Measurements from ENCODE around the gene SLC25A30. TPM values are rescaled to one million over a fixed set of nuclear protein-coding genes. Genes with fewer than 3 reads are reported as not detected.

The SLC25A30 gene
- total RNA-seq, 1 experiment from 2014 or later: 6.3 TPM

GRCh38 chr13:45413826-45414307 is 4.3 kb downstream of the SLC25A30 start:
- Histone ChIP-seq H3K9ac (ENCODE audit: extremely low read depth, insufficient read length, low read length) (no peak overlapping the region), H2BK15ac (ENCODE audit: low read depth, low read length) (no peak overlapping the region), H3K79me1 (ENCODE audit: insufficient read depth, low read depth, low read length, poor library complexity, severe bottlenecking) (peaks cover 4% of the 10 kb centered on the region), H3K4me1 (ENCODE audit: insufficient read depth, low read length) (no peaks in the 10 kb centered on the region), H4K8ac (replicated peaks; ENCODE audit: insufficient read length, low read depth, low read length) (no peak overlapping the region), H3K9me3 (ENCODE audit: control insufficient read depth, low read depth, low read length) (no peaks in the 10 kb centered on the region), H2BK12ac (ENCODE audit: insufficient read length, low read depth, low read length) (no peak overlapping the region), H3K27ac (ENCODE audit: insufficient read length, low read depth, low read length) (no peak overlapping the region), H3K14ac (ENCODE audit: insufficient read depth, low read length) (no peak overlapping the region), H3K18ac (ENCODE audit: insufficient read length, low read depth, low read length) (no peak overlapping the region), H3K79me2 (ENCODE audit: insufficient read depth, low read length) (0 out of 2 replicates have a peak, but pooled peaks cover 1% of the 10 kb centered on the region), H2BK20ac (ENCODE audit: low read depth, low read length, poor library complexity, severe bottlenecking) (no peak overlapping the region), H3K4ac (ENCODE audit: low read depth, low read length) (no peak overlapping the region), H2AFZ (ENCODE audit: low read length) (no peak overlapping the region), H4K5ac (ENCODE audit: insufficient read length, low read depth, low read length) (no peak overlapping the region), H4K20me1 (ENCODE audit: control insufficient read depth, insufficient read depth, insufficient read length) (no peaks in the 10 kb centered on the region), H3K27me3 (ENCODE audit: insufficient read depth, low read length) (no peaks in the 10 kb centered on the region), H3K23ac (ENCODE audit: insufficient read length, low read depth, low read length) (no peak overlapping the region), H3K23me2 (ENCODE audit: insufficient read length, low read depth, low read length, poor library complexity, severe bottlenecking) (peaks cover 9% of the 10 kb centered on the region), H4K91ac (ENCODE audit: insufficient read length, low read depth, low read length) (no peak overlapping the region), H3K4me2 (ENCODE audit: insufficient read depth, insufficient read length, low read length) (no peak overlapping the region), H2AK5ac (ENCODE audit: insufficient read length, low read length) (no peak overlapping the region), H3T11ph (ENCODE audit: low read length) (no peak overlapping the region), H3K56ac (ENCODE audit: insufficient read length, low read depth, low read length) (no peak overlapping the region), H2BK5ac (ENCODE audit: insufficient read length, low read length) (no peak overlapping the region), H2BK120ac (ENCODE audit: low read depth, low read length, poor library complexity, severe bottlenecking) (no peak overlapping the region)
- Mint-ChIP-seq H3K27me3 (ENCODE audit: low read depth) (peaks cover 10% of the 10 kb centered on the region), H3K4me3 (no peak overlapping the region), H3K36me3 (ENCODE audit: insufficient read depth in 1 of 3, low read depth in 3 of 3) (peaks cover 0 to 7% (median 0%) of the 10 kb centered on the region in 3 experiments; a peak in 4 of 7 replicates), H3K27ac (no peak overlapping the region), H3K4me1 (peaks cover 4 to 14% of the 10 kb centered on the region in 2 experiments), H3K9me3 (0 out of 5 replicates have a peak, but pooled peaks cover 0 to 2% of the 10 kb centered on the region in 2 experiments)
- DNase-seq: no peak
- WGBS (ENCODE audit: extremely low coverage, insufficient read length, low lambda C conversion rate): no CpG with 5 or more reads among the region's 4 CpGs
- TF ChIP-seq CTCF (conservative IDR thresholded peaks at IDR 0.05): no peak
